Hippocampal formation (tissue), 2 donors: ENCODE measurements around the gene ARL15.

Experiments used
- DNase-seq, 2 donors: peaks; one replicate each; lab custom pipeline; 2025; lab: John Stamatoyannopoulos, UW

The ARL15 gene

GRCh38 chr5:54251981-54252380 is 58.4 kb downstream of the ARL15 start:
- DNase-seq = no peak

- no peak for DNase-seq
Observed at GRCh38 chr5:54249210-54250028, 61.0 kb downstream of the ARL15 start.

GRCh38 chr5:54247226-54247625 is 63.1 kb downstream of the ARL15 start:
- no peak for DNase-seq

- no peak for DNase-seq
Observed at GRCh38 chr5:54243483-54244080, 66.8 kb downstream of the ARL15 start.

GRCh38 chr5:54242297-54242696 is 68.1 kb downstream of the ARL15 start:
- DNase-seq = no peak

GRCh38 chr5:54234304-54234933 is 76.0 kb downstream of the ARL15 start:
- peak in 1 of 2 donors; percentile 56 for DNase-seq

- DNase-seq = no peak
Observed at GRCh38 chr5:54230936-54231685, 79.3 kb downstream of the ARL15 start.

GRCh38 chr5:54229041-54229780 is 81.2 kb downstream of the ARL15 start:
- DNase-seq = peak; percentile 6 to 22

GRCh38 chr5:54227759-54228158 is 82.6 kb downstream of the ARL15 start:
- no peak for DNase-seq

- no peak for DNase-seq
Observed at GRCh38 chr5:54227109-54227508, 83.3 kb downstream of the ARL15 start.

GRCh38 chr5:54226215-54226614 is 84.2 kb downstream of the ARL15 start:
- DNase-seq = no peak

GRCh38 chr5:54224103-54224826 is 86.1 kb downstream of the ARL15 start:
- DNase-seq = no peak

GRCh38 chr5:54222336-54222735 is 88.0 kb downstream of the ARL15 start:
- DNase-seq = no peak

GRCh38 chr5:54221135-54221534 is 89.2 kb downstream of the ARL15 start:
- no peak for DNase-seq

- no peak for DNase-seq
Observed at GRCh38 chr5:54220230-54221040, 89.9 kb downstream of the ARL15 start.

- peak; percentile 2 to 80 for DNase-seq
Observed at GRCh38 chr5:54217826-54218503, 92.4 kb downstream of the ARL15 start.

- no peak for DNase-seq
Observed at GRCh38 chr5:54215233-54215736, 95.1 kb downstream of the ARL15 start.

- DNase-seq = no peak
Observed at GRCh38 chr5:54214722-54215121, 95.7 kb downstream of the ARL15 start.

- no peak for DNase-seq
Observed at GRCh38 chr5:54212331-54212730, 98.0 kb downstream of the ARL15 start.
